Skeletal muscle cell (primary cell): ENCODE results near the gene JMJD6.

ENCODE experiments used
- DNase-seq: peaks from one replicate; pipeline ENCODE4 v3.0.0-alpha.2; 2010; ENCODE audit warnings: low read depth
- H3K4me3 ChIP-seq: 2 replicates; pipeline ENCODE4 v1.5.1; 2011; ENCODE audit warnings: low read depth, mild to moderate bottlenecking, control low read depth, low read length, moderate library complexity

The JMJD6 gene

GRCh38 chr17:76670020-76670717 lies 56.2 kb downstream of the JMJD6 start:
- no peak overlapping the region for H3K4me3 ChIP-seq
- no peak for DNase-seq
